ENCODE measurements around the gene OSMR.

DNA sequence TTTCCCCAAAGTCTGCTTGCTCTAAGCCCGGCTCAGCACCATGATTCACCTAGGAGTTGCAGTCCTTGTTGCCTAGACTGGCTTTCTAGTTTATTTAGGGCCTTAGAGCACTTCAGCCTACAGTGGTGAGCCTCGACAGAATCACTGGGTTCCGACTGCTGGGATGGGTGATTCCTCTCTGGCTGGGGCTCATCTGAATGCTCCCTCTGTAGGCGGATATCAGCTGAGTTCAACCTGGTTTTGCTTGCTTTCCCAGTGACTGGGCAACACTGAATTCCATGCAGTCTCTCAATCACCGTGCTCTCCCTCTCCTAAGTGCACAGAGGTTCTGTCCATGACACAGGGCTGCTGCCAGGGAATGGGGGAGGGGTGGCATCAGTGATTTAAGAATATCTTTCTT, 54.1 kb downstream of the OSMR start:
- TF ChIP-seq, protein P1, sequence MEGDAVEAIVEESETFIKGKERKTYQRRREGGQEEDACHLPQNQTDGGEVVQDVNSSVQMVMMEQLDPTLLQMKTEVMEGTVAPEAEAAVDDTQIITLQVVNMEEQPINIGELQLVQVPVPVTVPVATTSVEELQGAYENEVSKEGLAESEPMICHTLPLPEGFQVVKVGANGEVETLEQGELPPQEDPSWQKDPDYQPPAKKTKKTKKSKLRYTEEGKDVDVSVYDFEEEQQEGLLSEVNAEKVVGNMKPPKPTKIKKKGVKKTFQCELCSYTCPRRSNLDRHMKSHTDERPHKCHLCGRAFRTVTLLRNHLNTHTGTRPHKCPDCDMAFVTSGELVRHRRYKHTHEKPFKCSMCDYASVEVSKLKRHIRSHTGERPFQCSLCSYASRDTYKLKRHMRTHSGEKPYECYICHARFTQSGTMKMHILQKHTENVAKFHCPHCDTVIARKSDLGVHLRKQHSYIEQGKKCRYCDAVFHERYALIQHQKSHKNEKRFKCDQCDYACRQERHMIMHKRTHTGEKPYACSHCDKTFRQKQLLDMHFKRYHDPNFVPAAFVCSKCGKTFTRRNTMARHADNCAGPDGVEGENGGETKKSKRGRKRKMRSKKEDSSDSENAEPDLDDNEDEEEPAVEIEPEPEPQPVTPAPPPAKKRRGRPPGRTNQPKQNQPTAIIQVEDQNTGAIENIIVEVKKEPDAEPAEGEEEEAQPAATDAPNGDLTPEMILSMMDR (IDR thresholded peaks at IDR 0.05) = no peak
- TF ChIP-seq POLR2A (IDR thresholded peaks at IDR 0.05) = no peak
